Activated T-cell treated with anti-CD3 and anti-CD28 coated beads, Interleukin-2, amount 50 U/mL, for 4 hours (primary cell): Measurements from ENCODE around the gene XXYLT1. TPM values are rescaled to one million over a fixed set of nuclear protein-coding genes. Genes with fewer than 3 reads are reported as not detected.

Experiments used
- ATAC-seq, 2 donors: fragments of 200-7000 bp; cut with Tn5 transposase; one replicate each; pipeline ENCODE4 v1.10.0; 2021
- DNase-seq: peaks from one replicate; pipeline ENCODE4 v3.0.0-alpha.2; 2020
- H3K27me3 Mint-ChIP-seq: one replicate; pipeline ENCODE4 v1.8.0; 2021; ENCODE audit warnings: low read depth, mixed read lengths
- H3K36me3 Mint-ChIP-seq: one replicate; pipeline ENCODE4 v1.8.0; 2022; ENCODE audit warnings: mixed read lengths; ENCODE audit not compliant: insufficient read depth
- H3K4me1 Mint-ChIP-seq: one replicate; pipeline ENCODE4 v1.8.0; 2021; ENCODE audit warnings: low read depth, mixed read lengths
- H3K4me3 Mint-ChIP-seq: one replicate; pipeline ENCODE4 v1.8.0; 2021; ENCODE audit warnings: mild to moderate bottlenecking, moderate library complexity, mixed read lengths
- H3K9me3 Mint-ChIP-seq: one replicate; pipeline ENCODE4 v1.8.0; 2021; ENCODE audit warnings: mixed read lengths
- total RNA-seq, 3 donors: library from RNA; stranded (reverse); gene quantifications; one replicate each; pipeline ENCODE4 v1.2.1, GENCODE V29; 2021

The XXYLT1 gene
- total RNA-seq, 3 donors from 2014 or later, result 8.6 to 10.6 (median 8.8) TPM

- Mint-ChIP-seq H3K4me3 (no peak overlapping the region), H3K27me3 (no peaks in the 10 kb centered on the region), H3K4me1 (peaks cover 17% of the 10 kb centered on the region), H3K36me3 (peaks cover 10% of the 10 kb centered on the region), H3K9me3 (no peaks in the 10 kb centered on the region)
- DNase-seq (no peak), ATAC-seq (no peak)
These were observed 21.0 kb downstream of the XXYLT1 start for GRCh38 chr3:195249858-195250464.

GRCh38 chr3:195249057-195249770 is 21.7 kb downstream of the XXYLT1 start:
- Mint-ChIP-seq H3K9me3 (no peaks in the 10 kb centered on the region), H3K27me3 (no peaks in the 10 kb centered on the region), H3K4me3 (no peak overlapping the region), H3K4me1 (peaks cover 17% of the 10 kb centered on the region), H3K36me3 (peaks cover 10% of the 10 kb centered on the region)
- ATAC-seq, result no peak
- DNase-seq, result no peak

- Mint-ChIP-seq H3K9me3 (no peaks in the 10 kb centered on the region), H3K4me1 (peaks cover 17% of the 10 kb centered on the region), H3K27me3 (no peaks in the 10 kb centered on the region), H3K4me3 (no peak overlapping the region), H3K36me3 (peaks cover 10% of the 10 kb centered on the region)
- DNase-seq (no peak), ATAC-seq (no peak)
These were observed 22.7 kb downstream of the XXYLT1 start for GRCh38 chr3:195248281-195248680.

GRCh38 chr3:195247863-195248189 is 23.1 kb downstream of the XXYLT1 start:
- ATAC-seq, result no peak
- H3K9me3 Mint-ChIP-seq, result no peaks in the 10 kb centered on the region
- H3K4me1 Mint-ChIP-seq, result peaks cover 17% of the 10 kb centered on the region
- no peak overlapping the region for H3K4me3 Mint-ChIP-seq
- DNase-seq, result no peak
- H3K27me3 Mint-ChIP-seq, result no peaks in the 10 kb centered on the region
- peaks cover 10% of the 10 kb centered on the region for H3K36me3 Mint-ChIP-seq

GRCh38 chr3:195247086-195247862 is 23.7 kb downstream of the XXYLT1 start:
- Mint-ChIP-seq H3K4me3 (no peak overlapping the region), H3K9me3 (no peaks in the 10 kb centered on the region), H3K4me1 (peaks cover 12% of the 10 kb centered on the region), H3K36me3 (peaks cover 12% of the 10 kb centered on the region), H3K27me3 (no peaks in the 10 kb centered on the region)
- ATAC-seq (no peak), DNase-seq (no peak)

GRCh38 chr3:195246581-195246995 is 24.4 kb downstream of the XXYLT1 start:
- H3K36me3 Mint-ChIP-seq, result peaks cover 16% of the 10 kb centered on the region
- DNase-seq (no peak), ATAC-seq (no peak)
- no peaks in the 10 kb centered on the region for H3K27me3 Mint-ChIP-seq
- H3K4me1 Mint-ChIP-seq, result peaks cover 8% of the 10 kb centered on the region
- H3K9me3 Mint-ChIP-seq, result no peaks in the 10 kb centered on the region
- H3K4me3 Mint-ChIP-seq, result no peak overlapping the region

- no peaks in the 10 kb centered on the region for H3K9me3 Mint-ChIP-seq
- peaks cover 17% of the 10 kb centered on the region for H3K36me3 Mint-ChIP-seq
- no peak for ATAC-seq
- H3K4me1 Mint-ChIP-seq, result peaks cover 1% of the 10 kb centered on the region
- no peak for DNase-seq
- H3K4me3 Mint-ChIP-seq, result no peak overlapping the region
- H3K27me3 Mint-ChIP-seq, result no peaks in the 10 kb centered on the region
These were observed 25.4 kb downstream of the XXYLT1 start for GRCh38 chr3:195245531-195245951.

- Mint-ChIP-seq H3K4me1 (no peaks in the 10 kb centered on the region), H3K27me3 (no peaks in the 10 kb centered on the region), H3K4me3 (no peak overlapping the region), H3K36me3 (peaks cover 27% of the 10 kb centered on the region), H3K9me3 (no peaks in the 10 kb centered on the region)
- DNase-seq (no peak), ATAC-seq (no peak)
These were observed 29.2 kb downstream of the XXYLT1 start for GRCh38 chr3:195241592-195242355.

GRCh38 chr3:195240939-195241338 is 30.0 kb downstream of the XXYLT1 start:
- Mint-ChIP-seq H3K4me1 (no peaks in the 10 kb centered on the region), H3K27me3 (no peaks in the 10 kb centered on the region), H3K9me3 (no peaks in the 10 kb centered on the region), H3K4me3 (no peak overlapping the region), H3K36me3 (peaks cover 22% of the 10 kb centered on the region)
- no peak for DNase-seq
- ATAC-seq, result no peak

- H3K36me3 Mint-ChIP-seq, result peaks cover 19% of the 10 kb centered on the region
These were observed 30.7 kb downstream of the XXYLT1 start for GRCh38 chr3:195240171-195240701.

GRCh38 chr3:195239121-195239520 is 31.8 kb downstream of the XXYLT1 start:
- DNase-seq, result no peak
- H3K36me3 Mint-ChIP-seq, result peaks cover 19% of the 10 kb centered on the region
- H3K4me3 Mint-ChIP-seq, result no peak overlapping the region
- no peak for ATAC-seq
- no peaks in the 10 kb centered on the region for H3K9me3 Mint-ChIP-seq
- H3K27me3 Mint-ChIP-seq, result no peaks in the 10 kb centered on the region
- H3K4me1 Mint-ChIP-seq, result no peaks in the 10 kb centered on the region

More at GRCh38 chr3:195240171-195240701, 30.7 kb downstream of the XXYLT1 start:
- DNase-seq (no peak), ATAC-seq (no peak)
- Mint-ChIP-seq H3K9me3 (no peaks in the 10 kb centered on the region), H3K27me3 (no peaks in the 10 kb centered on the region), H3K4me3 (no peak overlapping the region), H3K4me1 (no peaks in the 10 kb centered on the region)

- Mint-ChIP-seq H3K9me3 (no peaks in the 10 kb centered on the region), H3K27me3 (no peaks in the 10 kb centered on the region), H3K4me3 (no peak overlapping the region), H3K36me3 (peaks cover 19% of the 10 kb centered on the region), H3K4me1 (no peaks in the 10 kb centered on the region)
- no peak for ATAC-seq
- no peak for DNase-seq
These were observed 32.3 kb downstream of the XXYLT1 start for GRCh38 chr3:195238586-195239118.

GRCh38 chr3:195238081-195238571 is 32.8 kb downstream of the XXYLT1 start:
- H3K4me3 Mint-ChIP-seq, result no peak overlapping the region
- peaks cover 19% of the 10 kb centered on the region for H3K36me3 Mint-ChIP-seq
- no peaks in the 10 kb centered on the region for H3K27me3 Mint-ChIP-seq
- DNase-seq (no peak), ATAC-seq (no peak)
- no peaks in the 10 kb centered on the region for H3K4me1 Mint-ChIP-seq
- H3K9me3 Mint-ChIP-seq, result no peaks in the 10 kb centered on the region
